Keratinocyte (primary cell): ENCODE data around the gene GCH1. TPM values are rescaled to one million over a fixed set of nuclear protein-coding genes. Genes with fewer than 3 reads are reported as not detected.

ENCODE experiments used
- DNase-seq: peaks from one replicate; pipeline ENCODE4 v3.0.0-alpha.2; 2011; ENCODE audit warnings: low read depth, missing footprints, low spot score
- FAIRE-seq: peaks from 2 replicates; lab custom pipeline; 2011; peaks lifted over from hg19 to GRCh38; lab: Jason Lieb, UNC
- H2AFZ ChIP-seq: 2 replicates; pipeline ENCODE4 v1.6.0; 2012; ENCODE audit warnings: low read length, control low read depth, inconsistent platforms; ENCODE audit not compliant: control insufficient read depth
- H3K27ac ChIP-seq: 2 replicates; pipeline ENCODE4 v1.5.1; 2011; ENCODE audit warnings: low read length; ENCODE audit not compliant: control insufficient read depth, insufficient read depth
- H3K27me3 ChIP-seq: 3 replicates; pipeline ENCODE4 v1.6.0; 2011; ENCODE audit warnings: low read length; ENCODE audit not compliant: control insufficient read depth, insufficient read depth; ENCODE audit errors: extremely low read depth
- H3K36me3 ChIP-seq, 2 experiments: 2 replicates in 1 of 2; 3 replicates in 1 of 2; pipeline ENCODE4 v1.5.1; 2011; ENCODE audit warnings: low read length in 2 of 2, mild to moderate bottlenecking in 1 of 2; ENCODE audit not compliant: control insufficient read depth in 2 of 2, insufficient read depth in 2 of 2; ENCODE audit errors: extremely low read depth in 1 of 2
- H3K4me1 ChIP-seq: 3 replicates; pipeline ENCODE4 v1.5.1; 2011; ENCODE audit warnings: low read length; ENCODE audit not compliant: control insufficient read depth, insufficient read depth; ENCODE audit errors: extremely low read depth
- H3K4me2 ChIP-seq: 3 replicates; pipeline ENCODE4 v1.6.0; 2011; ENCODE audit warnings: low read depth, low read length; ENCODE audit not compliant: control insufficient read depth, insufficient read depth; ENCODE audit errors: extremely low read depth
- H3K4me3 ChIP-seq, 3 experiments: fragments of 200-600 bp in 1 of 3; sonication (generic) in 1 of 3; 2 replicates in 2 of 3; 3 replicates in 1 of 3; pipeline ENCODE4 v1.5.1; 2011 to 2016; ENCODE audit warnings: low read length in 3 of 3, mild to moderate bottlenecking in 3 of 3, control low read depth in 2 of 3, inconsistent platforms in 1 of 3, low read depth in 1 of 3, mixed read lengths in 1 of 3, mixed run types in 1 of 3, moderate library complexity in 1 of 3; ENCODE audit not compliant: control insufficient read depth in 2 of 3, insufficient read depth in 2 of 3; ENCODE audit errors: extremely low read depth in 1 of 3
- H3K79me2 ChIP-seq: 2 replicates; pipeline ENCODE4 v1.6.0; 2012; ENCODE audit warnings: low read length; ENCODE audit not compliant: control insufficient read depth, insufficient read depth
- H3K9ac ChIP-seq: 3 replicates; pipeline ENCODE4 v1.6.0; 2011; ENCODE audit warnings: low read length; ENCODE audit not compliant: control insufficient read depth, insufficient read depth; ENCODE audit errors: extremely low read depth
- H3K9me1 ChIP-seq: 3 replicates; pipeline ENCODE4 v1.6.0; 2011; ENCODE audit warnings: low read length; ENCODE audit not compliant: control insufficient read depth, insufficient read depth; ENCODE audit errors: extremely low read depth
- H3K9me3 ChIP-seq: 2 replicates; pipeline ENCODE4 v1.5.1; 2012; ENCODE audit warnings: low read depth, low read length; ENCODE audit not compliant: control insufficient read depth
- H4K20me1 ChIP-seq: 3 replicates; pipeline ENCODE4 v1.6.0; 2011; ENCODE audit warnings: low read length; ENCODE audit not compliant: control insufficient read depth, insufficient read depth; ENCODE audit errors: extremely low read depth
- EZH2 ChIP-seq: IDR thresholded peaks from one replicate; pipeline ENCODE4 v1.6.1; 2012; ENCODE audit warnings: inconsistent platforms, mild to moderate bottlenecking, low read length, moderate library complexity
- dilution Hi-C: fragments of 300-500 bp; cut with MboI; formaldehyde crosslinking; loops from one replicate; pipeline ENCODE4 v1.7.0; 2020; ENCODE audit warnings: low sequenced_read_pairs; ENCODE audit not compliant: extremely low pct_ligation_motif_present
- polyA plus RNA-seq, 5 experiments: library from polyadenylated mRNA; depleted of rRNA in 3 of 5; stranded (reverse) in 3 of 5; stranded (forward) in 1 of 5; unstranded in 1 of 5; fragments of >200 nt; gene quantifications; 1 replicate in 1 of 5; 2 replicates in 3 of 5; 3 replicates in 1 of 5; pipeline versions ENCODE4 v1.2.1 to v1.2.3, GENCODE V29; 2011 to 2012; ENCODE audit warnings: missing spikeins in 2 of 5, low read depth in 1 of 5, low replicate concordance in 1 of 5
- TF ChIP-seq, protein P1 (sequence below), 3 experiments: IDR thresholded peaks in 1 of 3; conservative IDR thresholded peaks in 1 of 3; optimal IDR thresholded peaks in 1 of 3; 2 replicates in 2 of 3; 3 replicates in 1 of 3; pipeline versions ENCODE3 to v1.5.1; 2011; ENCODE audit warnings: low read length in 3 of 3, mild to moderate bottlenecking in 3 of 3, moderate library complexity in 2 of 3, control low read depth in 1 of 3, inconsistent platforms in 1 of 3; ENCODE audit not compliant: insufficient read depth in 2 of 3; ENCODE audit errors: extremely low read depth in 1 of 3

The GCH1 gene
- polyA plus RNA-seq, 1 donor (not counting 4 experiments of a cell fraction or from before 2014, with no cell fraction given), result 3.4 TPM

DNA sequence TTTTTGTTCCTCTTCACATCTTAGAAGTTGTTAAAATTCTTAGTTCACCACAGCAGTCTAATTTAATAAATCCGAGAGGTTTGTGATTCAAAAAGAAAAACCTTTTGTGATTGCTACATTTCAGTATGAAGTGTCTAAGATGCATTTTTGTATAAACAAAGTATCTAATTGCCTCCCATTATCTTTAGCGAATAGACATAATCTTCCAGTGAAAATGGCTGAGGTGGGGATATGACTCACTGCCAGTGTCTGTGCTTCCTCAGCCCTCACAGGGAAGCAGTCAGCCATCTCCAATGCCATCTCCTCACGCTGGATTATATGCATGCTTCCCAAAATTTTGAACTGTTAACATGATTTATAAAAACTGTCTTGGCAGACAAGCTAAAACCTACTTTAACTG, 7.6 kb downstream of the GCH1 start:
- Histone ChIP-seq H3K4me3 (no peak overlapping the region), H3K9me3 (no peaks in the 10 kb centered on the region), H3K9me1 (no peaks in the 10 kb centered on the region), H3K79me2 (no peaks in the 10 kb centered on the region), H4K20me1 (no peaks in the 10 kb centered on the region), H3K4me1 (peaks cover 11% of the 10 kb centered on the region), H3K27ac (peak overlapping the region; percentile 10), H3K27me3 (no peaks in the 10 kb centered on the region), H3K4me2 (peak overlapping the region; percentile 8), H2AFZ (no peak overlapping the region), H3K36me3 (no peaks in the 10 kb centered on the region), H3K9ac (no peak overlapping the region)
- DNase-seq, result no peak
- dilution Hi-C loops, result no loop called here
- FAIRE-seq, result no peak
- no peak for TF ChIP-seq EZH2
- TF ChIP-seq, protein P1, sequence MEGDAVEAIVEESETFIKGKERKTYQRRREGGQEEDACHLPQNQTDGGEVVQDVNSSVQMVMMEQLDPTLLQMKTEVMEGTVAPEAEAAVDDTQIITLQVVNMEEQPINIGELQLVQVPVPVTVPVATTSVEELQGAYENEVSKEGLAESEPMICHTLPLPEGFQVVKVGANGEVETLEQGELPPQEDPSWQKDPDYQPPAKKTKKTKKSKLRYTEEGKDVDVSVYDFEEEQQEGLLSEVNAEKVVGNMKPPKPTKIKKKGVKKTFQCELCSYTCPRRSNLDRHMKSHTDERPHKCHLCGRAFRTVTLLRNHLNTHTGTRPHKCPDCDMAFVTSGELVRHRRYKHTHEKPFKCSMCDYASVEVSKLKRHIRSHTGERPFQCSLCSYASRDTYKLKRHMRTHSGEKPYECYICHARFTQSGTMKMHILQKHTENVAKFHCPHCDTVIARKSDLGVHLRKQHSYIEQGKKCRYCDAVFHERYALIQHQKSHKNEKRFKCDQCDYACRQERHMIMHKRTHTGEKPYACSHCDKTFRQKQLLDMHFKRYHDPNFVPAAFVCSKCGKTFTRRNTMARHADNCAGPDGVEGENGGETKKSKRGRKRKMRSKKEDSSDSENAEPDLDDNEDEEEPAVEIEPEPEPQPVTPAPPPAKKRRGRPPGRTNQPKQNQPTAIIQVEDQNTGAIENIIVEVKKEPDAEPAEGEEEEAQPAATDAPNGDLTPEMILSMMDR (optimal IDR thresholded peaks at IDR 0.05 in 1 of 3, IDR thresholded peaks at IDR 0.05 in 1 of 3, conservative IDR thresholded peaks at IDR 0.05 in 1 of 3; ENCODE audit: extremely low read depth in 1 of 3, insufficient read depth in 2 of 3, low read length in 3 of 3), result no peak

DNA sequence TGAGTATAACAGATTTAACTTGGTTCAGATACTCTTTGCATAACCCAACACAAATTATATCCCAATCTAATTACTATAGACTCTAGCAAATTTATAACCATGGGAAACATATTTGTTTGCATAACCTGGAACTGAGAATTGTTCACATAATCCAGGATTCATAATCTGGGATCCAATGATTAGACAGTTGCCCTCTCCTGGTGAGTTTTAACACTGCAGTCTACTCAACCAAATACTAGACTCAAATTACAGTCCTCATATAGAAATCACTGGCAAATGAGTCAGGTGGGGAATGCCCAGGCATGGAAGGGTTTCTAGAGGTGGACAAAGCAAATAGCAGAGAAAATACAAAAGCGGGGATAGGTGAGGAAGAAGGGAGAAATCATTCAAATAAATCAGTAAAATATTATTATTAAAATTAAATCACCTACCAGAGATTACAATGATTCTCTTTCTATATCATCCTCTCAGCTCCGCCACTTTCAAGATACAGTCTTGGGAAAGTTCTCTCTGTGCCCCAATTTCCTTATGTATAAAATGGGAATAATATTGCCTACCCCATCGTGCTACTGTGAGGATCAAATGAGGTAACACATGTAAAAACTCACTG, 9.4 kb downstream of the GCH1 start:
- no peak for TF ChIP-seq EZH2
- TF ChIP-seq, protein P1 (optimal IDR thresholded peaks at IDR 0.05 in 1 of 3, IDR thresholded peaks at IDR 0.05 in 1 of 3, conservative IDR thresholded peaks at IDR 0.05 in 1 of 3; ENCODE audit: extremely low read depth in 1 of 3, insufficient read depth in 2 of 3, low read length in 3 of 3), result peak in 2 of 3 experiments; percentile 55 to 86
- Histone ChIP-seq H3K27ac (peak overlapping the region; percentile 65), H3K27me3 (no peaks in the 10 kb centered on the region), H3K4me1 (peaks cover 20% of the 10 kb centered on the region), H3K9me3 (no peaks in the 10 kb centered on the region), H3K4me3 (no peak overlapping the region), H2AFZ (peak overlapping the region; percentile 64), H3K4me2 (peak overlapping the region; percentile 6), H3K9me1 (no peaks in the 10 kb centered on the region), H3K36me3 (no peaks in the 10 kb centered on the region), H3K9ac (peak overlapping the region; percentile 52), H3K79me2 (no peaks in the 10 kb centered on the region), H4K20me1 (no peaks in the 10 kb centered on the region)
- dilution Hi-C loops, result no loop called here
- DNase-seq (no peak), FAIRE-seq (peak; percentile 88)
